Hepatocyte (in vitro differentiated cells): ENCODE results near the gene TOX2. TPM values are rescaled to one million over a fixed set of nuclear protein-coding genes. Genes with fewer than 3 reads are reported as not detected.

Experiments used
- DNase-seq: peaks from one replicate; pipeline ENCODE4 v3.0.0-alpha.2; 2016; ENCODE audit warnings: low spot score
- H2AFZ ChIP-seq: fragments of 200-600 bp; sonication (generic); 2 replicates; pipeline ENCODE4 v1.6.0; 2016; ENCODE audit warnings: antibody characterized with exemption, mild to moderate bottlenecking
- H3K27ac ChIP-seq: fragments of 200-600 bp; sonication (generic); 2 replicates; pipeline ENCODE4 v1.5.1; 2016; ENCODE audit warnings: mild to moderate bottlenecking
- H3K27me3 ChIP-seq: fragments of 200-600 bp; sonication (generic); 2 replicates; pipeline ENCODE4 v1.6.1; 2016
- H3K36me3 ChIP-seq: fragments of 200-600 bp; sonication (generic); replicated peaks from 2 replicates; pipeline ENCODE4 v1.5.1; 2016; ENCODE audit warnings: low read depth; ENCODE audit not compliant: insufficient read depth
- H3K4me1 ChIP-seq: fragments of 200-600 bp; sonication (generic); 2 replicates; pipeline ENCODE4 v1.5.1; 2016; ENCODE audit warnings: mild to moderate bottlenecking, moderate library complexity; ENCODE audit not compliant: insufficient read depth
- H3K4me2 ChIP-seq: fragments of 200-600 bp; sonication (generic); 2 replicates; pipeline ENCODE4 v1.6.0; 2016
- H3K4me3 ChIP-seq: fragments of 200-600 bp; sonication (generic); 2 replicates; pipeline ENCODE4 v1.5.1; 2016; ENCODE audit warnings: mild to moderate bottlenecking
- H3K79me2 ChIP-seq: fragments of 200-600 bp; sonication (generic); 2 replicates; pipeline ENCODE4 v1.6.0; 2017; ENCODE audit warnings: mild to moderate bottlenecking
- H3K9me2 ChIP-seq: fragments of 200-600 bp; sonication (generic); replicated peaks from 2 replicates; pipeline ENCODE4 v1.6.0; 2017; ENCODE audit warnings: mild to moderate bottlenecking; ENCODE audit not compliant: insufficient read depth
- H3K9me3 ChIP-seq: fragments of 200-600 bp; sonication (generic); 2 replicates; pipeline ENCODE4 v1.5.1; 2016; ENCODE audit warnings: low read depth, mild to moderate bottlenecking
- H4K20me1 ChIP-seq: fragments of 200-600 bp; sonication (generic); 2 replicates; pipeline ENCODE4 v1.6.0; 2016; ENCODE audit warnings: mild to moderate bottlenecking; ENCODE audit not compliant: insufficient read depth, poor library complexity, severe bottlenecking
- EZH2 ChIP-seq: fragments of 200-600 bp; sonication (generic); IDR thresholded peaks from 2 replicates; pipeline ENCODE4 v1.6.1; 2016; ENCODE audit warnings: antibody characterized with exemption, mild to moderate bottlenecking, borderline replicate concordance
- EZH2phosphoT487 ChIP-seq: fragments of 200-600 bp; sonication (generic); IDR thresholded peaks from one replicate; pipeline ENCODE4 v1.6.1; 2018; ENCODE audit warnings: antibody characterized with exemption, mild to moderate bottlenecking, low read depth, moderate library complexity; ENCODE audit not compliant: unreplicated experiment, severe bottlenecking
- WGBS: methylation state at CpG from one replicate; pipeline ENCODE4 v1.1.6; 2016; ENCODE audit warnings: low lambda C conversion rate; ENCODE audit errors: missing lambda C conversion rate; 5-methylcytosine and 5-hydroxymethylcytosine counted together
- polyA plus RNA-seq: library from polyadenylated mRNA; unstranded; fragments of >200 nt; fragmentation: Nextera tagmentation; extraction: Ambion mirVana; gene quantifications from 2 replicates; pipeline ENCODE4 v1.2.1, GENCODE V29; 2016
- total RNA-seq: library from RNA; depleted of rRNA; stranded (reverse); fragments of >200 nt; gene quantifications from 2 replicates; pipeline ENCODE4 v1.2.3, GENCODE V29; 2014
- TF ChIP-seq, protein P1 (sequence below): fragments of 200-600 bp; sonication (generic); IDR thresholded peaks from 2 replicates; pipeline ENCODE4 v1.5.1; 2016; ENCODE audit warnings: antibody characterized with exemption, mild to moderate bottlenecking; ENCODE audit not compliant: poor library complexity

The TOX2 gene
- total and polyA plus RNA-seq, 2 experiments from 2014 or later, result 0.87 to 12.1 TPM

DNA sequence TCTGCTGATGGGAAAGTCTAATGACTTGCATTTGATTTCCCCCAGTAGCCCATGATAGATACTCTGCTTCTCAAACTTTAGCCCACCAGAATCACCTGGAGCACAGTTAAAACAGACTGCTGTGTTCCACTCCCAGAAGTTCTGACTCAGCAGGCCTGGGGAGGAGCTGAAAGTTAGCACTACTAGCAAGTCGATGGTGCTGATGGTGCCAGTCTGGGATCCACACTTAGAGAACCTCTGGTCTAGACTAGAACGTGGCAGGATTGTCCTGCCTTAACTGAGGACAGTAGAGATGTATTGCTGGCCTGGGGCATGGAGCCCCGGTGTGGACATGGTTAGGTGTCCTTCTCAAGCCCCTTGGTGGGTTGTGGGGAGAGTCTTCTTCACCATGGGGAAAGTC is 8.7 kb downstream of the TOX2 start:
- DNase-seq, result no peak
- Histone ChIP-seq H3K36me3 (no peaks in the 10 kb centered on the region), H3K9me3 (no peaks in the 10 kb centered on the region), H3K4me1 (peaks cover 7% of the 10 kb centered on the region), H3K4me3 (no peak overlapping the region), H3K27me3 (peaks cover 20% of the 10 kb centered on the region), H3K79me2 (no peaks in the 10 kb centered on the region), H3K27ac (no peak overlapping the region), H3K9me2 (no peaks in the 10 kb centered on the region), H4K20me1 (peaks cover 5% of the 10 kb centered on the region), H3K4me2 (no peak overlapping the region), H2AFZ (no peak overlapping the region)
- 83% methylated on average over 3 of the region's 3 CpGs for WGBS
- no peak for TF ChIP-seq EZH2
- TF ChIP-seq, protein P1, sequence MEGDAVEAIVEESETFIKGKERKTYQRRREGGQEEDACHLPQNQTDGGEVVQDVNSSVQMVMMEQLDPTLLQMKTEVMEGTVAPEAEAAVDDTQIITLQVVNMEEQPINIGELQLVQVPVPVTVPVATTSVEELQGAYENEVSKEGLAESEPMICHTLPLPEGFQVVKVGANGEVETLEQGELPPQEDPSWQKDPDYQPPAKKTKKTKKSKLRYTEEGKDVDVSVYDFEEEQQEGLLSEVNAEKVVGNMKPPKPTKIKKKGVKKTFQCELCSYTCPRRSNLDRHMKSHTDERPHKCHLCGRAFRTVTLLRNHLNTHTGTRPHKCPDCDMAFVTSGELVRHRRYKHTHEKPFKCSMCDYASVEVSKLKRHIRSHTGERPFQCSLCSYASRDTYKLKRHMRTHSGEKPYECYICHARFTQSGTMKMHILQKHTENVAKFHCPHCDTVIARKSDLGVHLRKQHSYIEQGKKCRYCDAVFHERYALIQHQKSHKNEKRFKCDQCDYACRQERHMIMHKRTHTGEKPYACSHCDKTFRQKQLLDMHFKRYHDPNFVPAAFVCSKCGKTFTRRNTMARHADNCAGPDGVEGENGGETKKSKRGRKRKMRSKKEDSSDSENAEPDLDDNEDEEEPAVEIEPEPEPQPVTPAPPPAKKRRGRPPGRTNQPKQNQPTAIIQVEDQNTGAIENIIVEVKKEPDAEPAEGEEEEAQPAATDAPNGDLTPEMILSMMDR, result no peak
- TF ChIP-seq EZH2phosphoT487, result no peak

DNA sequence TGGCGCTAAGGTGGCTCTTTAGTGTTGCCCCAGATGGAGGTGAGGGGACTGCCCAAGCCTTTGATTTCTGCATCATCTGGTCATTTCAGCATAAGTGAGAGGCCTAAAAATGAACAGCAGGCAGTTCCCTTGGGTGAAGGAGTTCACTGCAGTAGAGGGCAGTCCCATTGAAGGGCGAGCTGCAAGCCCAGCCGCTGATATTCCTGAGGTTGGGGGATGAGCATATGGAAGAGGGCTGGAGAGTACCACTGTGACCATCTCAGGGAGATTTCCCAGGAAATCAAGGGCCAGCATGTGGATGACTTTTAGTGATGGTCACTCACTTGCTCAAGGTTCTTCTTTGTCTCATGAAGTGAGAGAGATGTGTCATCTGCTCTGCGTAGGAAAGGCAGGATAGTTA is 9.3 kb downstream of the TOX2 start:
- Histone ChIP-seq H3K79me2 (no peaks in the 10 kb centered on the region), H3K4me1 (peaks cover 7% of the 10 kb centered on the region), H3K4me3 (no peak overlapping the region), H3K27ac (no peak overlapping the region), H4K20me1 (peaks cover 5% of the 10 kb centered on the region), H3K36me3 (no peaks in the 10 kb centered on the region), H3K4me2 (no peak overlapping the region), H3K9me2 (no peaks in the 10 kb centered on the region), H3K27me3 (peaks cover 15% of the 10 kb centered on the region), H3K9me3 (no peaks in the 10 kb centered on the region), H2AFZ (no peak overlapping the region)
- DNase-seq, result no peak
- 93% methylated on average over 4 of the region's 4 CpGs for WGBS
- no peak for TF ChIP-seq EZH2
- TF ChIP-seq, protein P1, result no peak
- no peak for TF ChIP-seq EZH2phosphoT487

DNA sequence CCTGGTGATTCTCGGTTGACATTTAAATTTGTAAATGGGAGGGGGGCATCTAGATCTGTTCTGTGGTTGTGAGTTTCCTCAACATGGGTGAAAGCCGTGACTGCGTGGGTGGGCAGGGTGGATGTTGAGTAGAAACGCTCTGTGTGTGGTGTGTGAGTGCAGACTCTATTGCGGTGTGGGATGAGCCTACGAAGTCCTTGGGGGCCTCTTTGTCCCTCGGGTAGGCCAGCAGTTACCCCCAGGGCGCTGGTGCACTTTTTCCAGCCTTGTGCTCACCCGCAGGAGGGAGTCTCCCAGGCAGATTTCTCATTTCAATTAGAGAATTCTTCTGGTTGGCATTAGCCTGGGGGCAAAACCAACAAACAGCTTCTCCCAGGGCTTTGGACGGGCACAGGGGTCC is 10.6 kb downstream of the TOX2 start:
- H3K4me2 ChIP-seq, result no peak overlapping the region
- no peak overlapping the region for H3K4me3 ChIP-seq
- H3K4me1 ChIP-seq, result peaks cover 7% of the 10 kb centered on the region
- H3K36me3 ChIP-seq, result no peaks in the 10 kb centered on the region
- H2AFZ ChIP-seq, result no peak overlapping the region
- no peak for DNase-seq
- no peaks in the 10 kb centered on the region for H3K79me2 ChIP-seq
- no peaks in the 10 kb centered on the region for H3K9me3 ChIP-seq
- 71% methylated on average over 10 of the region's 10 CpGs for WGBS
- H3K9me2 ChIP-seq, result no peaks in the 10 kb centered on the region
- H4K20me1 ChIP-seq, result peaks cover 5% of the 10 kb centered on the region
- TF ChIP-seq EZH2phosphoT487 (no peak), EZH2 (no peak)
- TF ChIP-seq, protein P1, result no peak
- H3K27me3 ChIP-seq, result peaks cover 15% of the 10 kb centered on the region
- H3K27ac ChIP-seq, result no peak overlapping the region

DNA sequence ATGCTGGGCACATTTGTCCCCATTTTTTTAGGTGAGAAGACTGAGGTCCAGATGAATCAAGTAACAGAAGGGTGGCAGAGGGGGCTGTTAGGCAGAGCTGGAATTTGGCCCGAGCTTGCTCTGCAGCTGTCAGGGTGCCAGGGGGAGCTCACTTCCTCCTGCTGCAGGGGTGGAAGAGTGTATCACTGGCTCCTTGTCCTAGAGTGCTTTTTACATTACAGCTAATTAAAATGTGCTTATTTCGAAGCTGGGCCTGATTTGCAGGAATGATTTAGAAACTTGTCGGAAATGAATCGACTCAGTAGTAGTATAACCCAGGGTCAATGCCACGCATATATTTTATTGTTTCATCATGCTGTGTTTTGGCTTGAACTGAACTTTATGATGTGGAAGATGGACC is 11.1 kb downstream of the TOX2 start:
- H3K27me3 ChIP-seq, result peaks cover 15% of the 10 kb centered on the region
- DNase-seq, result no peak
- no peaks in the 10 kb centered on the region for H3K36me3 ChIP-seq
- TF ChIP-seq EZH2, result no peak
- TF ChIP-seq, protein P1, result no peak
- TF ChIP-seq EZH2phosphoT487, result no peak
- no peaks in the 10 kb centered on the region for H3K9me2 ChIP-seq
- H3K27ac ChIP-seq, result no peak overlapping the region
- 64% methylated on average over 5 of the region's 5 CpGs for WGBS
- H3K4me1 ChIP-seq, result peaks cover 7% of the 10 kb centered on the region
- H3K4me2 ChIP-seq, result no peak overlapping the region
- no peak overlapping the region for H3K4me3 ChIP-seq
- H3K9me3 ChIP-seq, result no peaks in the 10 kb centered on the region
- peaks cover 5% of the 10 kb centered on the region for H4K20me1 ChIP-seq
- H3K79me2 ChIP-seq, result no peaks in the 10 kb centered on the region
- H2AFZ ChIP-seq, result no peak overlapping the region
